ENCODE data around the gene THRAP3.
A peak's percentile ranks its signal among the peaks of the same experiment; 100 is the strongest.

The THRAP3 gene

GRCh38 chr1:36276688-36277087 lies 52.4 kb downstream of the THRAP3 start:
- no peaks in the 10 kb centered on the region for H3K27me3 ChIP-seq (ENCODE audit: control insufficient read depth, insufficient read depth, low read length)
- H3K4me2 ChIP-seq (ENCODE audit: low read length), result no peak overlapping the region
- no peak overlapping the region for H3K27ac ChIP-seq
- H3K9me3 ChIP-seq (ENCODE audit: control insufficient read depth, low read length), result no peaks in the 10 kb centered on the region
- peaks cover 5% of the 10 kb centered on the region for H3K4me1 ChIP-seq
- H3K36me3 ChIP-seq (ENCODE audit: control insufficient read depth, insufficient read depth, low read length), result no peaks in the 10 kb centered on the region
- peaks cover 12% of the 10 kb centered on the region for H3K79me2 ChIP-seq
- no peak overlapping the region for H3K9ac ChIP-seq
- H2AFZ ChIP-seq, result no peak overlapping the region
- TF ChIP-seq, protein P1, sequence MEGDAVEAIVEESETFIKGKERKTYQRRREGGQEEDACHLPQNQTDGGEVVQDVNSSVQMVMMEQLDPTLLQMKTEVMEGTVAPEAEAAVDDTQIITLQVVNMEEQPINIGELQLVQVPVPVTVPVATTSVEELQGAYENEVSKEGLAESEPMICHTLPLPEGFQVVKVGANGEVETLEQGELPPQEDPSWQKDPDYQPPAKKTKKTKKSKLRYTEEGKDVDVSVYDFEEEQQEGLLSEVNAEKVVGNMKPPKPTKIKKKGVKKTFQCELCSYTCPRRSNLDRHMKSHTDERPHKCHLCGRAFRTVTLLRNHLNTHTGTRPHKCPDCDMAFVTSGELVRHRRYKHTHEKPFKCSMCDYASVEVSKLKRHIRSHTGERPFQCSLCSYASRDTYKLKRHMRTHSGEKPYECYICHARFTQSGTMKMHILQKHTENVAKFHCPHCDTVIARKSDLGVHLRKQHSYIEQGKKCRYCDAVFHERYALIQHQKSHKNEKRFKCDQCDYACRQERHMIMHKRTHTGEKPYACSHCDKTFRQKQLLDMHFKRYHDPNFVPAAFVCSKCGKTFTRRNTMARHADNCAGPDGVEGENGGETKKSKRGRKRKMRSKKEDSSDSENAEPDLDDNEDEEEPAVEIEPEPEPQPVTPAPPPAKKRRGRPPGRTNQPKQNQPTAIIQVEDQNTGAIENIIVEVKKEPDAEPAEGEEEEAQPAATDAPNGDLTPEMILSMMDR (IDR thresholded peaks at IDR 0.05), result no peak
- no peak overlapping the region for H3K4me3 ChIP-seq (ENCODE audit: low read depth, low read length)

DNA sequence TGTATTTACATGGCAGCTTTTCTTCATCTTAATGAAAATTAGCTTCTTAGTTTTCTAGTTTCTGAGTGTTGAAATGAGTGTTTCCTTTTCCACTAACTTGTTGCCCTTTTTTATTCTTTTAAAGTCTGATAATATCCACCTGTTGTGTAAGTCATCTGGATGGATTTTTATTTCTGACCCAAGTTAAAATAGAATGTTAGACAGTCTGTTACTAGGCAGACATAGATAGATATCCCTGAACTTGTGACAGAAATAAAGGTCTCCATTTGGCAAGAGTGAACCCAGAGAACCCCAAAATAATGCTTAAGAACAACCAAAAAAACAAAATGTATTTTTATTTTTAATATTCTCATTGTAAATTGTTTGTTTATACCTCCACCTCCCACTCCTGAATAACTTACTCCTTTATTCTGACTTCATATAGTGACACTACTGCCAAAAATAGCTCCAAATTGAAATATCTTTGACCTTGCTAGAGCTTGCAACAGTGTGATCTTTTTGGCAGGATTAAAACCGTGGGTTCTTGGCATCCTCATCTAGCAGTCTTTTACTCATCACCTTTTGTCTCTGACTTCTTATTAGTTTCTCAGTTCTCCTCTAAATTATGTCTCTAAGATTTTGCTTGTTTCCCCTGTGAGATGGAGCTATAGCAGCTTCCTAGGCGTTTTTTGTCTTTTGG lies 55.0 kb downstream of the THRAP3 start:
- peaks cover 8% of the 10 kb centered on the region for H3K79me2 ChIP-seq
- no peak overlapping the region for H3K27ac ChIP-seq
- TF ChIP-seq, protein P1 (IDR thresholded peaks at IDR 0.05), result no peak
- H3K4me3 ChIP-seq (ENCODE audit: low read depth, low read length), result no peak overlapping the region
- H3K9ac ChIP-seq, result no peak overlapping the region
- H3K4me1 ChIP-seq, result no peaks in the 10 kb centered on the region
- no peaks in the 10 kb centered on the region for H3K27me3 ChIP-seq (ENCODE audit: control insufficient read depth, insufficient read depth, low read length)
- H3K36me3 ChIP-seq (ENCODE audit: control insufficient read depth, insufficient read depth, low read length), result no peaks in the 10 kb centered on the region
- H3K4me2 ChIP-seq (ENCODE audit: low read length), result no peak overlapping the region
- H3K9me3 ChIP-seq (ENCODE audit: control insufficient read depth, low read length), result no peaks in the 10 kb centered on the region
- no peak overlapping the region for H2AFZ ChIP-seq

- H3K4me3 ChIP-seq (ENCODE audit: low read depth, low read length), result no peak overlapping the region
- H3K4me2 ChIP-seq (ENCODE audit: low read length), result no peak overlapping the region
- no peaks in the 10 kb centered on the region for H3K27me3 ChIP-seq (ENCODE audit: control insufficient read depth, insufficient read depth, low read length)
- no peaks in the 10 kb centered on the region for H3K4me1 ChIP-seq
- H3K36me3 ChIP-seq (ENCODE audit: control insufficient read depth, insufficient read depth, low read length), result no peaks in the 10 kb centered on the region
- H3K79me2 ChIP-seq, result peaks cover 5% of the 10 kb centered on the region
- H3K9me3 ChIP-seq (ENCODE audit: control insufficient read depth, low read length), result no peaks in the 10 kb centered on the region
- H3K27ac ChIP-seq, result no peak overlapping the region
- TF ChIP-seq, protein P1 (IDR thresholded peaks at IDR 0.05), result no peak
- H2AFZ ChIP-seq, result no peak overlapping the region
- H3K9ac ChIP-seq, result no peak overlapping the region
Observed at GRCh38 chr1:36279789-36280296, 55.6 kb downstream of the THRAP3 start.

DNA sequence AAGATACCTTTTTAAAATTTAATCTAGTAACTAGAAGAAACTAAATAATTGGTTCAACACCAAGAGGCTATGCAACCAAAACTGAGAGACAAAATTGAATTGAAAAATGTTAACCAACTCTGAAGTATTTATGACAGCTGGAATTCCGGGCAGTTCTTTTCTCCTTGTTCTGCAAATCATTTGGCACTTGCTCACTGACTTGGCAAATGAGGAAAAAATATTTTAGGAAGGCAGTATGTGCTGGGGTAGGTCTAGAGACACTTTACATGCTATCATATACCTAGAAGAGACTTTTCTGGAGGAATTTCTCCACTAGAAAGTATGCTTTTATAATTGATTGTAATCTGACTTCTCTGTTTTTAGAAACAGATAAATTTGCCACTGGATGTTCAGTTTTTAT lies 59.8 kb downstream of the THRAP3 start:
- Histone ChIP-seq H3K79me2 (no peaks in the 10 kb centered on the region), H2AFZ (no peak overlapping the region), H3K27me3 (ENCODE audit: control insufficient read depth, insufficient read depth, low read length) (no peaks in the 10 kb centered on the region), H3K36me3 (ENCODE audit: control insufficient read depth, insufficient read depth, low read length) (no peaks in the 10 kb centered on the region), H3K4me2 (ENCODE audit: low read length) (peak overlapping the region; percentile 29), H3K9ac (no peak overlapping the region), H3K4me3 (ENCODE audit: low read depth, low read length) (no peak overlapping the region), H3K27ac (no peak overlapping the region), H3K9me3 (ENCODE audit: control insufficient read depth, low read length) (no peaks in the 10 kb centered on the region), H3K4me1 (no peaks in the 10 kb centered on the region)
- TF ChIP-seq, protein P1 (IDR thresholded peaks at IDR 0.05), result no peak

- H3K27ac ChIP-seq, result no peak overlapping the region
- TF ChIP-seq, protein P1 (IDR thresholded peaks at IDR 0.05), result no peak
- H2AFZ ChIP-seq, result no peak overlapping the region
- no peak overlapping the region for H3K4me3 ChIP-seq (ENCODE audit: low read depth, low read length)
- no peaks in the 10 kb centered on the region for H3K9me3 ChIP-seq (ENCODE audit: control insufficient read depth, low read length)
- H3K27me3 ChIP-seq (ENCODE audit: control insufficient read depth, insufficient read depth, low read length), result no peaks in the 10 kb centered on the region
- no peaks in the 10 kb centered on the region for H3K36me3 ChIP-seq (ENCODE audit: control insufficient read depth, insufficient read depth, low read length)
- no peak overlapping the region for H3K4me2 ChIP-seq (ENCODE audit: low read length)
- H3K4me1 ChIP-seq, result no peaks in the 10 kb centered on the region
- no peak overlapping the region for H3K9ac ChIP-seq
- H3K79me2 ChIP-seq, result no peaks in the 10 kb centered on the region
Observed at GRCh38 chr1:36284517-36284916, 60.3 kb downstream of the THRAP3 start.
